C4-2B (cell line): ENCODE measurements around the gene DNAJC11.

Experiments
- CTCF ChIP-seq: fragments of 450-650 bp; conservative IDR thresholded peaks from 2 replicates; pipeline ENCODE4 v1.5.1; 2017; ENCODE audit warnings: mild to moderate bottlenecking
- ZFX ChIP-seq: fragments of 450-650 bp; IDR thresholded peaks from 2 replicates; pipeline ENCODE4 v1.6.1; 2017

DNA sequence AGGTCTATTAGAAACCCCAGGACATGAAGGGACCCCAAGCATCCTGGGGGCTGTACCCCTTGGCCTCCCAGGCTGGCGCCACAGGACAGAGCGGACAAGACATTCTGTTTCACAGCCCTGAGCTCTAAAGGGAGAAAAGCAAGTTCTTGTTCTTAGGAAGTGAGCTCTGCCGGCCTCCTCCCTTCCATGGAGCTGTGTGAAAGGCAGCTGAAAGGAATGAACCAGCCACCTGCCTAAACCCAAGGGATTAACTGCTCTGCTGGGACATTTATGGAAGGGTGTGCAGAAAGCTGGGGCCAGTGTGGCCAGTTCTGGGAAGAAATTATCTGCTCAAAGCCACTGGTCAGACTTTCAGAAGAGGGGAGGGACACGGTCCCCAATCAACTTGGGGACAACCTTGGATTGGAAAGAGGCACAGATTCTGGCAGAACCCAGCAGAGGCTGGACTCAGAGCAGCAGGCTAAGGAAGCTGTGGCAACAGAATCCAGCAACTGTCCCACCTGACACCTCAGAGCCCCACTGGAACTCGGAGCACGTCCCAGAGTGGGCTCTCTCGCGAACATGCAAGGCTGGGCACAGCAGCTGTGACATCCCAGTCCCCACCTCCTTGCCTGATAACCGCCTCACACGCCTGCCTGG lies 101.1 kb downstream of the DNAJC11 start:
- no peak for TF ChIP-seq CTCF
- TF ChIP-seq ZFX = no peak
